Embryonic facial prominence (tissue), 1 donor: ENCODE data around the gene AFAP1L2.
"Not testable (repeated sequence)": the region's sequence is repeated elsewhere in the genome, so short reads cannot be mapped to it uniquely, and the experiment has no call there.

Source experiments
- DNase-seq: peaks from one replicate; pipeline ENCODE4 v3.0.0-alpha.2; 2016; ENCODE audit errors: extremely low spot score

Gene AFAP1L2

GRCh38 chr10:114335614-114336013 lies 68.7 kb downstream of the AFAP1L2 start:
- DNase-seq = no peak

- no peak for DNase-seq
Measured at GRCh38 chr10:114334301-114334700, 70.0 kb downstream of the AFAP1L2 start.

- not testable (repeated sequence) for DNase-seq
Measured at GRCh38 chr10:114333441-114333840, 70.9 kb downstream of the AFAP1L2 start.

- no peak for DNase-seq
Measured at GRCh38 chr10:114332301-114333192, 71.8 kb downstream of the AFAP1L2 start.

GRCh38 chr10:114329634-114330365 lies 74.5 kb downstream of the AFAP1L2 start:
- DNase-seq = no peak

- no peak for DNase-seq
Measured at GRCh38 chr10:114328874-114329273, 75.4 kb downstream of the AFAP1L2 start.

- DNase-seq = no peak
Measured at GRCh38 chr10:114328441-114328812, 75.9 kb downstream of the AFAP1L2 start.

GRCh38 chr10:114327537-114328440 lies 76.5 kb downstream of the AFAP1L2 start:
- no peak for DNase-seq

- no peak for DNase-seq
Measured at GRCh38 chr10:114326795-114327194, 77.5 kb downstream of the AFAP1L2 start.

- DNase-seq = no peak
Measured at GRCh38 chr10:114323023-114323422, 81.3 kb downstream of the AFAP1L2 start.

GRCh38 chr10:114322344-114322743 lies 82.0 kb downstream of the AFAP1L2 start:
- no peak for DNase-seq

- DNase-seq = no peak
Measured at GRCh38 chr10:114320249-114321116, 83.8 kb downstream of the AFAP1L2 start.

- DNase-seq = no peak
Measured at GRCh38 chr10:114319406-114320248, 84.7 kb downstream of the AFAP1L2 start.

GRCh38 chr10:114316744-114317143 lies 87.6 kb downstream of the AFAP1L2 start:
- DNase-seq = no peak

GRCh38 chr10:114315566-114316420 lies 88.5 kb downstream of the AFAP1L2 start:
- no peak for DNase-seq

- no peak for DNase-seq
Measured at GRCh38 chr10:114313866-114314265, 90.4 kb downstream of the AFAP1L2 start.

- DNase-seq = no peak
Measured at GRCh38 chr10:114313139-114313538, 91.2 kb downstream of the AFAP1L2 start.

- DNase-seq = no peak
Measured at GRCh38 chr10:114311496-114312209, 92.6 kb downstream of the AFAP1L2 start.
